GM18951 (cell line): ENCODE data around the gene GSAP.

Experiments used
- POLR2A ChIP-seq: IDR thresholded peaks from 4 replicates; pipeline ENCODE4 v1.6.1; 2011; ENCODE audit warnings: mild to moderate bottlenecking; ENCODE audit not compliant: insufficient read length, insufficient read depth; ENCODE audit errors: extremely low read depth
- in situ Hi-C: fragments of 300-500 bp; cut with MboI; formaldehyde crosslinking; loops from one replicate; pipeline ENCODE4 v1.12.0; 2022; ENCODE audit warnings: low sequenced_read_pairs, mixed read lengths, inconsistent platforms; ENCODE audit not compliant: unreplicated experiment

GSAP gene

DNA sequence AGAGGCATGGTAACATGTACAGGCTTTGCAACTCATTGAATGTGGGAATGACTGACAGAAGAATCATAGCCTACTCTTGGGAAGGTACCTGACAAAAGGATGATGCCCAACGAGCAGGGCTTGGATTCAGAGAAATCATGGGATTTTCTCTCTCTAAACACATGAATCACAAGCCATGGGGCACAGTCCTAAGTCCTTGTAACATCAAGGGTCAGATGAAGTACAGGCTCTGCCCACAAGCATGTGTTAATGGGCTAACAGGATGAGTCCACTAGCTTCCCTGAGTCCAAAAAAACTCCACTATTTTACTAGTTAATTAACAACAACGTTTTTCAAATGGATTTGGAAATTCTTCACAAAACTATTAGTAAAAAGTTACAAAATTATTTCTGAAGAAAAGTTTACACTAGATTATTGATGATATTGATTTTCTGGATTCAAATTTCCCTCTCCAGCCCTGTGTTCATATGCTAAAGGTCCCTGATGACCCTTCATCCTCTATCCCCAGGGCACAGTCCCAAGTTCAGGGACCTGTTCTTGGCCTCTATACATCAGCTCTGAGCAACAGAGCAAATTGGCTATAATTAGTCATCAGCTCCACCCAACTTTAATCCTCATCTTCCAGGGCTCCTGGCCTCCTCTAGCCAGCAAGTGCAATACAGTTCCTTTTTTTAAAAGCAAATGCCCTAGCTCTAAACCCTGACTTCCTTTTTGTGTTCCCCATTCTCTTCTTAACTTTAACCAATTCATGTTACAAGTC is 99.8 kb downstream of the GSAP start:
- in situ Hi-C loops, result no loop called here

DNA sequence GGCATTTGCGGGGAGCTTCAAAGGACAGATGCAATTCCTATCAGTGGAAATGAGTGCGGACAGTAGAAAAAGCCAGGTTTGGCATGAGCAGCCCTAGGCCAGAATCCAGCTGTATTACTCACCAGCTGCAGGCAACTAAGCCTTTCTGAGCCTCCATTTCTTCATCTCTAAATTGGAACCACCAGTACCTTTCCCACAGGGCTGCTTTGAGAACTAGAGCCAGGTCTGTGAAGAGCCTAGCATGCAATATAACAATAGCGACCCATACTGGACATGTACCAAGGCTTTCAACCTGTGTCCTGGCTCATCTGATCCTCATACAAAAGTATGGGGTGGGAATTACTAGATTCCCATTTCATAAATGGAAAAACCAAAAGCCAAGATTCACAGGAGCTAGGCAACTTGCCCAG is 101.0 kb downstream of the GSAP start:
- in situ Hi-C loops, result no loop called here
- TF ChIP-seq POLR2A, result no peak

More for the DNA sequence above, 99.8 kb downstream of the GSAP start:
- no peak for TF ChIP-seq POLR2A

DNA sequence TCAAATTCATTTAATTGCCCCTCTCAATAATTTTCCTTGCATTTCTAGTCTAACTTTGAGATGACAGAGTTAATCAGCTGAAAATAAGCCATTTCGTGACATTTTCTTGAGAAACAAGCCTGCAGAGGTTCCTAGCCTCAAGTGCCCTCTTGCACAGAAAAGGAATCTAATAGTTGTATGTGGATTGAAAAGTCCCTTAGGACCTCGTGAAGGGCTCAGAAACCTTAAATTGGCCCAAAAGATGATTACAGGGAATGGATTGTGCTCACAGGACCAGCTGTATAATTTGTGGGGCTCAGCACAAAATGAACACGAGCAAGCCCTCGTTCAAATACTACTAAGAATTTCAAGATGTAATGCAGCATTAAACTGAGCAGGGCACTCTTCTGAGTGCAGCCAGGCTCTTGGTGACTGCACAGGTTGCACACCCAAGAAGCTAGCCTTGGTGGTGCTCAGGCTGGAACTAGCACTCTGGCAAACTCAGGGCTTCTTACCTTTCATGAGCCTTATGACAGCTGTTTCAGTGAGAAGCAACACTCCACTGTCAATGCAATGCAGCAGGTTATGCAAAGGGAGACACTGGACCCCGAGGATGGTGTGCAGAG is 102.2 kb downstream of the GSAP start:
- in situ Hi-C loops, result no loop called here

GRCh38 chr7:77313085-77313484 is 103.1 kb downstream of the GSAP start:
- TF ChIP-seq POLR2A, result no peak
- in situ Hi-C loops, result no loop called here

More for the DNA sequence above, 102.2 kb downstream of the GSAP start:
- TF ChIP-seq POLR2A, result no peak

DNA sequence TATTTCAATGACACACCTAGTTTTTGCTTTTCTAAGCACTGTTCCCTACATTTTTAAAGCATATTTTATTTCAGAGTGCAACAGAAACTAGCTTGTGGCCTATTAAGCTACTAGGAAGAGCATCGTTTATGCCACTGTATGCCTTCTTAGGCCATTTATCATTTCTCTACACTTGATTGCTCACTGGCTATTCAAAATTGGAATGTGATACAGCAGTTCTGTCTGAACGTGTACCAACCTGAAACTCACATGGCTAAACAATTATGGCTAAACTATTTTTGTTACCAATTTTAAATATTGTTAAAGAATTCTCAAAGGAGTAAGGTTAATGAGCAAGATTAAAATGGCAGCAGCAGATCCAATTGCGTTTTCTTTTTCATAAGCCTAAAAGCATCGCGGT is 105.2 kb downstream of the GSAP start:
- in situ Hi-C loops, result no loop called here

DNA sequence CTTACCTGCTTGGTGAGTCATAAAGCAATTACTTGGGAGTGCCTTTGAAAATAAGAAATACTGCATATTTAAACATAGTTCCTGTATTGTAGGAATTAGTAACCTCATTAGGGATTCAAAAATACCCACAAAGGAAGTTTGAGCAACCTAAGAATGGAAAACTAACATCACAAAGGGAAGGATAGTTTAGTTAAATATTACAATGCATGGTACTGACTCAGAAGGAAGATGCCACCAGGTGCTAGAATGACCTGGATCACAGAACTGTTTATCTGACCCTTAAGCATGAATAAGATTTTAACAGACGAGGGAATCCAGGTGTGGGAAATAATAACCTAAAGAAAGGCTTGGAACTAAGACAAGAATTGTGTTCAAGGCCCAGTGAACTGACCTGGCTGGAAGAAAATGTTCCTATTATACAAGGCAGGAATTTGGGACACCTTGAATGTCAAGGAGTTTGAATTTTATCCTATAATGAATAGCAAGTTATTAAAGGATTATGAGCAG is 106.4 kb downstream of the GSAP start:
- in situ Hi-C loops, result no loop called here
- no peak for TF ChIP-seq POLR2A

More for the DNA sequence above, 105.2 kb downstream of the GSAP start:
- no peak for TF ChIP-seq POLR2A

DNA sequence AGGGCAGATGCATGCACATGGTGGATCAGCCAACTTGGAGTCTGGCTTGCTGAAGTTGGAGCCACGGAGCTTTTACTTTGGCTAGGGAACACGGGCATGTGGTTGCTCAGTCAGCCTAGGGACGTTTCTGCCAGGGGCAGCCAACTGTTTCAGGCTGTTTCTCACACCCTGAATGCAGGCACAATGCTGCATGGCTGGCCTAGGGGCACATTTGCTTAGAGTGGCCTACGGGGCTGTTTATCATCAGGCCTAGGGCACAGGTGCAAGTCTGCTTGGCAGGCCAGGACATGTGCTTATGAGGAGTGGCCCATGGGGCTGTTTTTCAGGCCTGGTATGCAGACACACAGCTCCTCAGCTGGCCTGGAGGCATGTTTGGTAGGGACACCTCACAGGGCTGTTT is 107.4 kb downstream of the GSAP start:
- in situ Hi-C loops, result no loop called here
- TF ChIP-seq POLR2A, result no peak

DNA sequence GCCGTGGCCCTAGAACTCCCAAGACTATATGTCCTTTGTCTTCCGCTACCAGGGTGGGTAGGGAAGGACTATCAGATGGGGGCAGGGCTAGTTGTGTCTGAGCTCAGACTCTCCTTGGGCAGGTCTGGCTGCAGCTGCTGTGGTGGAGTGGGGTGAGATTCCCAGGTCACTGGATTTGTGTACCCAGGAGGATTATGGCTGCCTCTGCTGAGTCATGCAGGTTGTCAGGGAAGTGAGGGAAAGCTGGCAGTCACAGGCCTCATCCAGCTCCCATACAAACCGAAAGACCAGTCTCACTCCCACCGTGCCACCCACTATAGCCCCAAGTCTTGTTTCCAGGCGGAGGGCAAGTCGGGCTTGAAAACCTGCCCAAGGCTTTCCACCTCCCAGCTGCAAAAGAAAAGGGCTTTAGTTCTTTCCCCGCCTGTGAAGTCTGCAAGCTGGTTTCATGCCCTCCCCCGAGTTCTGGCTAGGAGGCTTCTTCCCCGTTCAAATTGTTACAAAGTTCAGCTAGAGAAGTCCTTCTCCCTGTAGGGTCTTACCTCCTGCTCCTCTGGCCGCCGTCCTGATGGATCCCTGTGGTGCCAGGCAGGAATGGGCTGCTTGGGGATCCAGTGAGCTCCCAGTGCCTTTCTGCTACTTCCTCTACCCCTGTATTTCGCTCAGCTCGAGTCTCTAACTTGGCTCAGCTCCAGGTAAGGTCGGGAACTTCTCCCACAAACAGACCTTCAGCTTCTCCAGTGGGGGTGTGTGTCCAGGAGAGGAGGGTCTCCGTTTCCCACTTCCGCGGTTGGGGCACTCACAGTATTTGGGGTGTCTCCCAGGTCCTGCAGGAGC is 109.7 kb downstream of the GSAP start:
- in situ Hi-C loops, result no loop called here
- TF ChIP-seq POLR2A, result no peak

- in situ Hi-C loops, result no loop called here
- TF ChIP-seq POLR2A, result no peak
Observed at GRCh38 chr7:77295549-77295948, 120.6 kb downstream of the GSAP start.

- TF ChIP-seq POLR2A, result no peak
- in situ Hi-C loops, result no loop called here
Observed at GRCh38 chr7:77293046-77293445, 123.1 kb downstream of the GSAP start.

DNA sequence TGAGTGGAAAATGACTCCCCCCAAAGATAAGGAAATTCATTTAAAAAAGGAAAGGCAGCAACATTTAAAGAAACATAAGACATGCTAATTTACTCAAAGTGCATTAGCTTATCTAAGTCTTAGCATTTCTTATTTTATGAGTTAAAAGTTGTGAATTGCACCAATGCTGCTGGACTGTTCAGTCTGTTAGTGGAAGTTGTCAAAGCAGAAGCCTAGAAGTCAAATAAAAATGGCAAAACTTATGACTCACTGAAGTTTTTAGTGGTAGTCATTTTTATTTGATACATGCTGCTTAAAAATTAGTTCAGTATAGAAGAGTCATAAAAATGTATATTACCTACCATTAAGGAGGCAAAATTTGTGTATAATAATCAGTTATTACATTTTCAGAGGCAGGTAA is 125.7 kb downstream of the GSAP start:
- in situ Hi-C loops, result no loop called here
- no peak for TF ChIP-seq POLR2A

- in situ Hi-C loops, result no loop called here
- TF ChIP-seq POLR2A, result no peak
Observed at GRCh38 chr7:77289387-77289786, 126.8 kb downstream of the GSAP start.

- in situ Hi-C loops, result no loop called here
- TF ChIP-seq POLR2A, result no peak
Observed at GRCh38 chr7:77288676-77289320, 127.4 kb downstream of the GSAP start.
